SK-N-SH treated with all-trans-retinoic acid at 6 μM for 48 hours (cell line): ENCODE results near the gene C13orf42.

Experiments
- BACH2 ChIP-seq: fragments of 250-450 bp; sonication (Bioruptor Pico); IDR thresholded peaks from 2 replicates; pipeline ENCODE4 v1.9.0; 2021; ENCODE audit warnings: mild to moderate bottlenecking, borderline replicate concordance
- CREB5 ChIP-seq: fragments of 250-450 bp; sonication (Bioruptor Pico); IDR thresholded peaks from 2 replicates; pipeline ENCODE4 v1.5.1; 2020; ENCODE audit warnings: low read depth, mild to moderate bottlenecking, moderate library complexity
- ESRRG ChIP-seq: fragments of 250-450 bp; sonication (Bioruptor Pico); IDR thresholded peaks from 2 replicates; pipeline ENCODE4 v1.6.1; 2021; ENCODE audit warnings: mild to moderate bottlenecking
- PATZ1 ChIP-seq: fragments of 250-450 bp; sonication (Bioruptor Pico); IDR thresholded peaks from 2 replicates; pipeline ENCODE4 v1.8.0; 2020; ENCODE audit warnings: mild to moderate bottlenecking, moderate library complexity, borderline replicate concordance
- POU6F1 ChIP-seq: fragments of 250-450 bp; sonication (Bioruptor Pico); IDR thresholded peaks from 2 replicates; pipeline ENCODE4 v1.8.0; 2021; ENCODE audit warnings: low read depth, mild to moderate bottlenecking, moderate library complexity, borderline replicate concordance
- RARB ChIP-seq: fragments of 250-450 bp; sonication (Bioruptor Pico); IDR thresholded peaks from 2 replicates; pipeline ENCODE4 v1.8.0; 2021; ENCODE audit warnings: mild to moderate bottlenecking, moderate library complexity
- TOX ChIP-seq: fragments of 250-450 bp; sonication (Bioruptor Pico); IDR thresholded peaks from 2 replicates; pipeline ENCODE4 v1.8.0; 2021; ENCODE audit warnings: mild to moderate bottlenecking, moderate library complexity, borderline replicate concordance
- ZFP3 ChIP-seq: fragments of 250-450 bp; sonication (Bioruptor Pico); IDR thresholded peaks from 2 replicates; pipeline ENCODE4 v1.5.0; 2020; ENCODE audit warnings: mild to moderate bottlenecking, moderate library complexity
- ZNF8 ChIP-seq: fragments of 450-650 bp; formaldehyde crosslinking; IDR thresholded peaks from 2 replicates; pipeline ENCODE4 v1.5.0; 2020; ENCODE audit warnings: mild to moderate bottlenecking, moderate library complexity

- TF ChIP-seq RARB (no peak), PATZ1 (CRISPR knock-in tag) (no peak), ZFP3 (CRISPR knock-in tag) (no peak), ZNF8 (no peak), BACH2 (no peak), ESRRG (CRISPR knock-in tag) (no peak), CREB5 (no peak), POU6F1 (CRISPR knock-in tag) (no peak), TOX (CRISPR knock-in tag) (no peak)
Measured at GRCh38 chr13:51107996-51108395, 3.1 kb downstream of the C13orf42 start.
